T follicular helper cell (primary cell): ENCODE results near the gene F10.

Source experiments
- DNase-seq: peaks from one replicate; pipeline ENCODE4 v3.0.0-alpha.2; 2020; ENCODE audit warnings: low read depth

F10 gene

GRCh38 chr13:113115363-113116205, 7.0 kb upstream of the F10 start:
- DNase-seq, result no peak

- DNase-seq, result no peak
These were observed 6.3 kb upstream of the F10 start for GRCh38 chr13:113116206-113116800.

- DNase-seq, result no peak
These were observed 5.7 kb upstream of the F10 start for GRCh38 chr13:113116871-113117271.

GRCh38 chr13:113117335-113117872, 5.2 kb upstream of the F10 start:
- DNase-seq, result no peak

GRCh38 chr13:113117911-113118260, 4.7 kb upstream of the F10 start:
- DNase-seq, result no peak

GRCh38 chr13:113118261-113119021, 4.2 kb upstream of the F10 start:
- DNase-seq, result no peak

GRCh38 chr13:113119166-113119821, 3.3 kb upstream of the F10 start:
- DNase-seq, result no peak

- DNase-seq, result no peak
These were observed 2.8 kb upstream of the F10 start for GRCh38 chr13:113119822-113120189.

GRCh38 chr13:113120300-113121182, 2.1 kb upstream of the F10 start:
- no peak for DNase-seq

- DNase-seq, result no peak
These were observed 1.2 kb upstream of the F10 start for GRCh38 chr13:113121183-113121927.

- no peak for DNase-seq
These were observed 599 bp upstream of the F10 start for GRCh38 chr13:113121928-113122471.

GRCh38 chr13:113123226-113124201, 915 bp downstream of the F10 start:
- DNase-seq, result no peak

GRCh38 chr13:113124211-113124970, 1.8 kb downstream of the F10 start:
- no peak for DNase-seq

- DNase-seq, result no peak
These were observed 3.1 kb downstream of the F10 start for GRCh38 chr13:113125506-113126264.

GRCh38 chr13:113126265-113127150, 3.9 kb downstream of the F10 start:
- DNase-seq, result no peak

GRCh38 chr13:113129480-113129879, 6.9 kb downstream of the F10 start:
- no peak for DNase-seq
